ENCODE results near the gene KDELR3.

DNA sequence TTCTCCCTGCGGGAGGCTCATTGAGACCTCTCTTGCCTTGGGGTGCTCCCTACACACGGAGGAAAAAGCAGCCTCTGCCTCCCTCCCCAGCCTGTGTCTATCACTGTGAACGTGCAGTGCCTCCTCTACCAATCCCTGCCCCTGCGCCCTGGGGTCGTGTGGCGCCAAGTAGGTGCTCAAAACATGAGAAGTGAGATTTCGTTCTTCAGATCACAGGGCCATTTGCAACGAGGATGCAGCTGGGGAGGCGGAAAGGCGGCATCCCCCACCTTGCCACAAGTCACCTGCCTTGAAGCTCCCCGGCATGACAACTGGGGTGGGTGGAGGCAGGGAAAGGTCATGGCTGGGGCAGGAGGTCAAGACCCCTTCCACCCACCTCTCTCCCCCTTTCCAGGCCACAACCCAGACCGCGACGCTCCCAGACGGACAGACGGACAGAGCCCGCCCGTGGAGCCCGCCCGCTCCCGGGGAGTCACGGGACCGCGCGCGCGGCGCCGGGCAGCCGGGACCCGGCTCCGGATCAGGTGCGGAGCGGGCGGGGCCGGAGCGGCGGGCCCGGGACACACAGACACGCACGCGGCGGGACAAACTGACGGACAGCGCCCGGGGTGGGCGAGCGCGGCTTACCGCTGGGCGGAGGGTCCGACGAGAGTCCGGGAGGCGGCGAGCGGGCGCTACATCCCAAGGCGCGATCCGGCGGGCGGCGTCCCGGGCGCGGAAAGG lies 13.4 kb upstream of the KDELR3 start:
- TF ChIP-seq POLR2A (IDR thresholded peaks at IDR 0.05; ENCODE audit: low read depth, low read length) (no peak), PAX5 (IDR thresholded peaks at IDR 0.05; ENCODE audit: insufficient read depth, low read length, severe bottlenecking) (no peak), SPI1 (IDR thresholded peaks at IDR 0.05; ENCODE audit: low read depth, low read length) (no peak), TAF1 (IDR thresholded peaks at IDR 0.05; ENCODE audit: low read depth, low read length) (no peak), POLR2AphosphoS5 (IDR thresholded peaks at IDR 0.05; ENCODE audit: low read depth, low read length) (no peak), POU2F2 (IDR thresholded peaks at IDR 0.05; ENCODE audit: low read depth, low read length) (no peak)
